Measurements from ENCODE around the gene SLC2A9.

- TF ChIP-seq RAD21 (IDR thresholded peaks at IDR 0.05; ENCODE audit: low read depth), result no peak
- no peak for TF ChIP-seq CEBPB (IDR thresholded peaks at IDR 0.05)
- no peak for TF ChIP-seq TAF1 (IDR thresholded peaks at IDR 0.05; ENCODE audit: low read depth)
- TF ChIP-seq ZBTB7A (IDR thresholded peaks at IDR 0.05; ENCODE audit: low read depth), result no peak
- TF ChIP-seq EGR1 (IDR thresholded peaks at IDR 0.05), result no peak
- TF ChIP-seq CREB1 (IDR thresholded peaks at IDR 0.05; ENCODE audit: low read depth), result no peak
- TF ChIP-seq YY1 (IDR thresholded peaks at IDR 0.05; ENCODE audit: low read depth), result no peak
- TF ChIP-seq MAX (IDR thresholded peaks at IDR 0.05), result no peak
- TF ChIP-seq USF1 (IDR thresholded peaks at IDR 0.05), result no peak
Measured at GRCh38 chr4:10066670-10067651, 45.7 kb upstream of the SLC2A9 start.
